ENCODE results near the gene PSENEN.

Gene PSENEN

GRCh38 chr19:35739275-35740107 lies 6.0 kb upstream of the PSENEN start:
- TF ChIP-seq EZH2phosphoT487 (conservative IDR thresholded peaks at IDR 0.05; ENCODE audit: low read length), result no peak
- TF ChIP-seq CTCF (IDR thresholded peaks at IDR 0.05; ENCODE audit: insufficient read depth, low read length, poor library complexity, severe bottlenecking), result no peak
- Histone ChIP-seq H3K9me3 (ENCODE audit: insufficient read depth, low read length) (no peaks in the 10 kb centered on the region), H3K27me3 (ENCODE audit: low read length) (no peaks in the 10 kb centered on the region), H2AFZ (ENCODE audit: low read depth, low read length, severe bottlenecking) (no peak overlapping the region), H4K20me1 (ENCODE audit: low read depth, low read length) (no peaks in the 10 kb centered on the region), H3K36me3 (ENCODE audit: low read length) (no peaks in the 10 kb centered on the region), H3F3A (ENCODE audit: insufficient read depth) (peaks cover 13% of the 10 kb centered on the region), H3K9me2 (replicated peaks; ENCODE audit: insufficient read depth, low read length) (no peaks in the 10 kb centered on the region), H3K9ac (ENCODE audit: low read length) (peak overlapping the region; percentile 60), H3K4me3 (ENCODE audit: insufficient read depth, low read length, poor library complexity, severe bottlenecking) (peak overlapping the region; percentile 69), H3K27ac (ENCODE audit: low read depth, low read length) (no peak overlapping the region), H3K79me2 (ENCODE audit: insufficient read depth, low read length) (no peaks in the 10 kb centered on the region), H3K4me2 (ENCODE audit: low read depth, low read length, poor library complexity, severe bottlenecking) (peak overlapping the region; percentile 89)

- peak overlapping the region; percentile 45 for H2AFZ ChIP-seq (ENCODE audit: low read depth, low read length, severe bottlenecking)
- H3K9me3 ChIP-seq (ENCODE audit: insufficient read depth, low read length), result no peaks in the 10 kb centered on the region
- H3K27me3 ChIP-seq (ENCODE audit: low read length), result no peaks in the 10 kb centered on the region
- H3F3A ChIP-seq (ENCODE audit: insufficient read depth), result peaks cover 13% of the 10 kb centered on the region
- peak overlapping the region; percentile 69 for H3K4me3 ChIP-seq (ENCODE audit: insufficient read depth, low read length, poor library complexity, severe bottlenecking)
- no peaks in the 10 kb centered on the region for H3K79me2 ChIP-seq (ENCODE audit: insufficient read depth, low read length)
- no peak for TF ChIP-seq EZH2phosphoT487 (conservative IDR thresholded peaks at IDR 0.05; ENCODE audit: low read length)
- no peak for TF ChIP-seq CTCF (IDR thresholded peaks at IDR 0.05; ENCODE audit: insufficient read depth, low read length, poor library complexity, severe bottlenecking)
- peak overlapping the region; percentile 89 for H3K4me2 ChIP-seq (ENCODE audit: low read depth, low read length, poor library complexity, severe bottlenecking)
- H3K9ac ChIP-seq (ENCODE audit: low read length), result peak overlapping the region; percentile 60
- H3K36me3 ChIP-seq (ENCODE audit: low read length), result no peaks in the 10 kb centered on the region
- H4K20me1 ChIP-seq (ENCODE audit: low read depth, low read length), result no peaks in the 10 kb centered on the region
- H3K27ac ChIP-seq (ENCODE audit: low read depth, low read length), result peak overlapping the region; percentile 33
- no peaks in the 10 kb centered on the region for H3K9me2 ChIP-seq (replicated peaks; ENCODE audit: insufficient read depth, low read length)
Measured at GRCh38 chr19:35740108-35740422, 5.4 kb upstream of the PSENEN start.

GRCh38 chr19:35740423-35741202 lies 4.8 kb upstream of the PSENEN start:
- Histone ChIP-seq H2AFZ (ENCODE audit: low read depth, low read length, severe bottlenecking) (peak overlapping the region; percentile 45), H3K27me3 (ENCODE audit: low read length) (no peaks in the 10 kb centered on the region), H4K20me1 (ENCODE audit: low read depth, low read length) (no peaks in the 10 kb centered on the region), H3K36me3 (ENCODE audit: low read length) (no peaks in the 10 kb centered on the region), H3K79me2 (ENCODE audit: insufficient read depth, low read length) (no peaks in the 10 kb centered on the region; the same call in 1 of the 2 replicates), H3K9me3 (ENCODE audit: insufficient read depth, low read length) (no peaks in the 10 kb centered on the region), H3K9me2 (replicated peaks; ENCODE audit: insufficient read depth, low read length) (no peaks in the 10 kb centered on the region), H3F3A (ENCODE audit: insufficient read depth) (peaks cover 13% of the 10 kb centered on the region), H3K4me3 (ENCODE audit: insufficient read depth, low read length, poor library complexity, severe bottlenecking) (peak overlapping the region; percentile 69), H3K9ac (ENCODE audit: low read length) (peak overlapping the region; percentile 60), H3K4me2 (ENCODE audit: low read depth, low read length, poor library complexity, severe bottlenecking) (peak overlapping the region; percentile 89), H3K27ac (ENCODE audit: low read depth, low read length) (peak overlapping the region; percentile 92)
- TF ChIP-seq CTCF (IDR thresholded peaks at IDR 0.05; ENCODE audit: insufficient read depth, low read length, poor library complexity, severe bottlenecking) (no peak), EZH2phosphoT487 (conservative IDR thresholded peaks at IDR 0.05; ENCODE audit: low read length) (no peak)
